K562 (cell line): ENCODE results near the gene HOXA13. TPM values are rescaled to one million over a fixed set of nuclear protein-coding genes. Genes with fewer than 3 reads are reported as not detected.

Source experiments
- ATAC-seq: fragments of 200-7000 bp; cut with Tn5 transposase; 3 replicates; pipeline ENCODE4 v1.9.1; 2020; ENCODE audit warnings: moderate library complexity
- BruUV-seq: library from RNA; stranded (reverse); fragments of 400-500 nt; replicated peaks from 2 replicates; lab custom pipeline; 2021; lab: Mats Ljungman, UMichigan
- CTCF ChIA-PET: fragments of 300-600 bp; formaldehyde crosslinking; extraction: SDS; loops from one replicate; lab custom pipeline; 2021; ENCODE audit warnings: low intra/inter-chr PET ratio; lab: Yijun Ruan, JAX
- POLR2A ChIA-PET: fragments of 300-600, 350-650 bp; sonication (Branson Sonifier 250); formaldehyde crosslinking; extraction: SDS; loops from one replicate; lab custom pipeline; 2021; ENCODE audit warnings: antibody characterized with exemption, inconsistent platforms; lab: Yijun Ruan, JAX
- DNase-seq, 4 experiments: peaks; one replicate each; pipeline versions ENCODE4 v3.0.0 to v3.0.0-alpha.2; 2011 to 2018; ENCODE audit warnings: low spot score in 3 of 4, mixed read lengths in 3 of 4; ENCODE audit errors: extremely low read depth in 1 of 4
- FAIRE-seq: peaks from 2 replicates; lab custom pipeline; 2011; peaks lifted over from hg19 to GRCh38; lab: Jason Lieb, UNC
- H2AFZ ChIP-seq: 2 replicates; pipeline ENCODE4 v1.6.0; 2011; ENCODE audit warnings: low read depth, low read length, control low read depth, inconsistent platforms
- H3K27ac ChIP-seq: fragments of 200-600 bp; 3 replicates; pipeline ENCODE4 v1.8.0; 2011; ENCODE audit warnings: low read depth, mild to moderate bottlenecking, control low read depth, inconsistent platforms, low read length, moderate library complexity, mixed read lengths; ENCODE audit errors: extremely low read depth
- H3K27me3 ChIP-seq, 2 experiments: fragments of 300-600 bp in 1 of 2; 2 replicates in 1 of 2; 3 replicates in 1 of 2; pipeline versions ENCODE4 v1.6.0 to v1.8.0; 2011; ENCODE audit warnings: inconsistent platforms in 2 of 2, low read length in 2 of 2, mild to moderate bottlenecking in 1 of 2, mixed read lengths in 1 of 2, moderate library complexity in 1 of 2; ENCODE audit not compliant: control insufficient read depth in 2 of 2, insufficient read depth in 2 of 2
- H3K36me3 ChIP-seq: fragments of 300-600 bp; 3 replicates; pipeline ENCODE4 v1.8.0; 2011; ENCODE audit warnings: mild to moderate bottlenecking, low read length, inconsistent platforms; ENCODE audit not compliant: control insufficient read depth, insufficient read depth
- H3K4me1 ChIP-seq, 2 experiments: fragments of 200-600 bp in 1 of 2; replicated peaks in 1 of 2; 2 replicates in 1 of 2; 3 replicates in 1 of 2; pipeline versions ENCODE4 v1.5.1 to v1.8.0; 2011; ENCODE audit warnings: inconsistent platforms in 2 of 2, low read length in 2 of 2, mild to moderate bottlenecking in 1 of 2, mixed read lengths in 1 of 2, moderate library complexity in 1 of 2; ENCODE audit not compliant: control insufficient read depth in 2 of 2, insufficient read depth in 2 of 2
- H3K4me2 ChIP-seq: 2 replicates; pipeline ENCODE4 v1.6.1; 2011; ENCODE audit warnings: low read length, control low read depth, inconsistent platforms, mixed read lengths; ENCODE audit not compliant: insufficient read depth
- H3K4me3 ChIP-seq: fragments of 200-600 bp; sonication (generic), shearing (Covaris generic); 2 replicates; pipeline ENCODE4 v1.5.1; 2016; ENCODE audit warnings: control low read depth, inconsistent platforms
- H3K79me2 ChIP-seq: fragments of 200-600 bp; 3 replicates; pipeline ENCODE4 v1.8.0; 2011; ENCODE audit warnings: low read length, inconsistent platforms; ENCODE audit not compliant: control insufficient read depth, insufficient read depth
- H3K9ac ChIP-seq, 2 experiments: 2 replicates each; pipeline versions ENCODE4 v1.6.0 to v1.6.1; 2011; ENCODE audit warnings: low read depth in 2 of 2, low read length in 2 of 2, control low read depth in 1 of 2, inconsistent platforms in 1 of 2, mild to moderate bottlenecking in 1 of 2, mixed read lengths in 1 of 2; ENCODE audit not compliant: insufficient read depth in 1 of 2
- H3K9me1 ChIP-seq: one replicate; pipeline ENCODE4 v1.6.0; 2011; ENCODE audit warnings: inconsistent platforms, mild to moderate bottlenecking, low read length, moderate library complexity; ENCODE audit not compliant: control insufficient read depth, insufficient read depth
- H3K9me3 ChIP-seq: replicated peaks from 2 replicates; pipeline ENCODE4 v1.5.1; 2011; ENCODE audit warnings: low read depth, low read length, inconsistent platforms; ENCODE audit not compliant: control insufficient read depth, insufficient read depth
- H4K20me1 ChIP-seq: replicated peaks from 2 replicates; pipeline ENCODE4 v1.6.1; 2011; ENCODE audit warnings: low read length, inconsistent platforms, mixed read lengths; ENCODE audit not compliant: control insufficient read depth, insufficient read depth
- CAMTA2 ChIP-seq: fragments of 250-450 bp; sonication (Bioruptor Pico); conservative IDR thresholded peaks from 2 replicates; pipeline ENCODE4 v1.5.1; 2022
- EHMT2 ChIP-seq: fragments of 450-650 bp; IDR thresholded peaks from 2 replicates; pipeline ENCODE4 v1.6.1; 2018; ENCODE audit warnings: antibody characterized with exemption
- ETS2 ChIP-seq: IDR thresholded peaks from 2 replicates; pipeline ENCODE4 v1.6.1; 2016; ENCODE audit warnings: borderline replicate concordance, missing genetic modification characterization, mild to moderate bottlenecking, moderate library complexity, missing compliant biosample characterization; ENCODE audit not compliant: poor library complexity, severe bottlenecking
- NCOA6 ChIP-seq: fragments of 450-650 bp; IDR thresholded peaks from 2 replicates; pipeline ENCODE4 v1.6.1; 2017; ENCODE audit warnings: mild to moderate bottlenecking
- RB1 ChIP-seq: fragments of 450-650 bp; IDR thresholded peaks from 2 replicates; pipeline ENCODE4 v1.6.1; 2017; ENCODE audit warnings: low read depth, mild to moderate bottlenecking
- SIX5 ChIP-seq, 2 experiments: IDR thresholded peaks; 2 replicates each; pipeline ENCODE4 v1.6.1; 2011; ENCODE audit warnings: low read length in 2 of 2, borderline replicate concordance in 1 of 2, low read depth in 1 of 2, mild to moderate bottlenecking in 1 of 2, moderate library complexity in 1 of 2; ENCODE audit not compliant: insufficient read depth in 1 of 2
- ZNF23 ChIP-seq: fragments of 250-450 bp; sonication (Bioruptor Pico); IDR thresholded peaks from 2 replicates; pipeline ENCODE4 v1.4.0; 2020; ENCODE audit warnings: mild to moderate bottlenecking
- ZNF384 ChIP-seq: IDR thresholded peaks from 2 replicates; pipeline ENCODE4 v1.6.1; 2012; ENCODE audit warnings: low read depth, low read length, improper control_type of control experiment
- ZNF584 ChIP-seq: fragments of 200-800 bp; sonication (Bioruptor generic); IDR thresholded peaks from 2 replicates; pipeline ENCODE4 v1.6.1; 2016; ENCODE audit warnings: low read depth, mild to moderate bottlenecking, missing genetic modification characterization, missing compliant biosample characterization
- WGBS: fragments of 100-300 bp; shearing (Covaris generic); methylation state at CpG from one replicate; pipeline ENCODE4 v1.1.6; 2016; ENCODE audit warnings: low coverage, mixed read lengths; ENCODE audit not compliant: insufficient coverage; ENCODE audit errors: missing lambda C conversion rate; 5-methylcytosine and 5-hydroxymethylcytosine counted together
- in situ Hi-C: fragments of 300-500 bp; cut with MboI; formaldehyde crosslinking; loops from 4 replicates; pipeline ENCODE4 v1.15.0; 2018; ENCODE audit warnings: inconsistent platforms, mixed read lengths
- intact Hi-C: fragments of 100-400 bp; cut with micrococcal nuclease; formaldehyde crosslinking; loops from 2 replicates; pipeline ENCODE4 v1.14.2; 2022
- polyA plus RNA-seq, 8 experiments: library from polyadenylated mRNA; depleted of rRNA in 4 of 8; stranded (reverse) in 5 of 8; unstranded in 3 of 8; fragments of >200 nt; fragmentation: Nextera tagmentation in 2 of 8; fragmentation: Illumina TruSeq in 1 of 8; extraction: Ambion mirVana in 2 of 8; extraction: Trizol in 1 of 8; gene quantifications; 2 replicates each; pipeline versions ENCODE4 v1.2.1 to v1.2.3, GENCODE V29; 2011 to 2014; ENCODE audit warnings: inconsistent platforms in 1 of 8, missing spikeins in 1 of 8
- total RNA-seq, 7 experiments: library from RNA; depleted of rRNA in 6 of 7; stranded (reverse); fragments of >200 nt in 6 of 7; fragmentation: Illumina TruSeq in 2 of 7; extraction: Trizol in 2 of 7; gene quantifications; 2 replicates each; pipeline versions ENCODE4 v1.2.1 to v1.2.3, GENCODE V29; 2011 to 2021; ENCODE audit warnings: low replicate concordance in 1 of 7
- TF ChIP-seq, protein P1 (sequence below): fragments of 250-450 bp; sonication (Bioruptor Pico); IDR thresholded peaks from 2 replicates; pipeline ENCODE4 v1.4.0; 2020; ENCODE audit warnings: borderline replicate concordance
- TF ChIP-seq, protein P2 (sequence below): sonication (generic); formaldehyde crosslinking; IDR thresholded peaks from 2 replicates; pipeline ENCODE4 v1.8.1; 2022; ENCODE audit warnings: missing genetic modification reagents
- TF ChIP-seq, protein P3 (sequence below): fragments of 250-450 bp; sonication (Bioruptor Pico); IDR thresholded peaks from 2 replicates; pipeline ENCODE4 v1.8.0; 2021; ENCODE audit warnings: moderate library complexity, mild to moderate bottlenecking, inconsistent platforms

Gene HOXA13
- total and polyA plus RNA-seq, 9 of the 15 experiments (the other 6 are each of a cell fraction or from before 2014, with no cell fraction given): not detected

DNA sequence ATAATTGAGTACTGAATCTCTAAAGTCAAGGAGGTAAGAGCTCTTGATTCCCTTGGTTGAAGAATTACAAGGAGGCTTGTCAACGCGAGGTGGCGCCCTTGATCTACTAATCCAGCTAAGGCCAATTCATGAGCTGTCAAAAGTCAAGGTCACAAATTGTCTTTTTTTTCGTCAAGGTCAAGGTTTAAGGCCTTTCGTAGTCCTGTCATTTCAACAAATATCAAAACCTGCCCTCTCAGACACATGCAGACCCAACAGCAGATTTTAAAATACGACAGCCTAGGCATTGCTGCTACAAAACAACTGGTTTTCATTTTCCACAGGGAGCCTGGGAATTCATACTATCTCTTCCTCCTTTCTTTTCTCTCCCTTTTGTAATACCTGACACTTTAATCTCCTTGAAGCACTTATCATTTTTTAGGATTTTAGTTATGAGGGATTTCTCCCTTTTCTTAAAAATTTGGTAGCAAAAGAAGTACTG lies 3.6 kb downstream of the HOXA13 start (continued):
- TF ChIP-seq, protein P1, sequence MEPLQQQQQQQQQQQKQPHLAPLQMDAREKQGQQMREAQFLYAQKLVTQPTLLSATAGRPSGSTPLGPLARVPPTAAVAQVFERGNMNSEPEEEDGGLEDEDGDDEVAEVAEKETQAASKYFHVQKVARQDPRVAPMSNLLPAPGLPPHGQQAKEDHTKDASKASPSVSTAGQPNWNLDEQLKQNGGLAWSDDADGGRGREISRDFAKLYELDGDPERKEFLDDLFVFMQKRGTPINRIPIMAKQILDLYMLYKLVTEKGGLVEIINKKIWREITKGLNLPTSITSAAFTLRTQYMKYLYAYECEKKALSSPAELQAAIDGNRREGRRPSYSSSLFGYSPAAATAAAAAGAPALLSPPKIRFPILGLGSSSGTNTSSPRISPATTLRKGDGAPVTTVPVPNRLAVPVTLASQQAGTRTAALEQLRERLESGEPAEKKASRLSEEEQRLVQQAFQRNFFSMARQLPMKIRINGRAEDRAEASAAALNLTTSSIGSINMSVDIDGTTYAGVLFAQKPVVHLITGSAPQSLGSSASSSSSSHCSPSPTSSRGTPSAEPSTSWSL (CRISPR knock-in tag): no peak
- TF ChIP-seq ZNF23 (CRISPR knock-in tag): no peak
- TF ChIP-seq RB1: peak; percentile 32; the same call in 1 of the 2 replicates
- TF ChIP-seq SIX5 (IDR thresholded peaks at IDR 0.05; ENCODE audit: borderline replicate concordance in 1 of 2, insufficient read depth in 1 of 2, low read depth in 1 of 2, low read length in 2 of 2): no peak
- TF ChIP-seq ZNF384: 0 out of 2 replicates have a peak, but pooled peaks have one; percentile 41
- no peak for TF ChIP-seq ETS2 (tag)
- TF ChIP-seq, all 486 proteins: peak for 14

DNA sequence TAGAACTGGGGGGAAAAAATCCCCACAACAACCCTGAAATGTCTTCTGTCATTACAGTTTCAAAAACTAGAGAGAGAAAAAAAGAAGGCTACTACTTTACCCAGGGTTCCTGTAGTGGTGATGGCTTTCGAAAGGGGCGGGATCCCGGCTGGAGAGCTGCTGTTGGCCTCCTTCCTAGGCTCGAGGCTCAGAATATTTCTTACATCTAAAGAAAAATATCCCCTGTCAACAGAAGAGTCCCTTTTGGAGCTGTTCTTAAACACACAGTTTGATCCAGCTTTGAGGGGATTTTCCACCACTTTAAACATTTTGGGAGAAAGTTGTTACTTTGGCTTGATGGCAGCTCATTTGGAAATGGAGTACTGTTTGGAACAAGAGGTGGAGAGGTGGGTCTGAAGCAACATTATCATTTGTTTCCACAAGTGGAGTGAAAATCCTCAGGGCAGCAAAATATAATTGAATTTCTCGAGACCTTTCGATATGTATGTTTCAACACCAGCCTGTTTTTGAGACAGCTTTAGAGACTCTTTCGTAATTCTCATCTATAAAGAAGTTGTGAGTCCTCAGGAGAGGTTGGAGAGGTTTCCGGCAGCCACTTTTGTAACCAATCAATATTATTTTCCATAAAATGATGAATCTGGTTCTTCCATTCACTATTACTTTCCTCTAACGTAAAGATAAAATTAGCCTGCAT lies 5.1 kb downstream of the HOXA13 start:
- no peak overlapping the region for H3K4me3 ChIP-seq
- H2AFZ ChIP-seq: no peak overlapping the region
- no peak overlapping the region for H3K27ac ChIP-seq
- ChIA-PET CTCF (interaction anchor here (1.3 kb wide), 1 partner anchor 826 kb away, joined by 3 read pairs; no protein-coding TSS in a partner anchor), POLR2A (interaction anchor here (0.6 kb wide), 1 partner anchor 1018 kb away, joined by 4 read pairs; no protein-coding TSS in a partner anchor)
- in situ Hi-C loops: no loop called here
- no peaks in the 10 kb centered on the region for H3K9me1 ChIP-seq
- TF ChIP-seq NCOA6 (no peak), EHMT2 (no peak), CAMTA2 (CRISPR knock-in tag) (no peak), ZNF584 (CRISPR knock-in tag) (no peak)
- TF ChIP-seq, protein P2, sequence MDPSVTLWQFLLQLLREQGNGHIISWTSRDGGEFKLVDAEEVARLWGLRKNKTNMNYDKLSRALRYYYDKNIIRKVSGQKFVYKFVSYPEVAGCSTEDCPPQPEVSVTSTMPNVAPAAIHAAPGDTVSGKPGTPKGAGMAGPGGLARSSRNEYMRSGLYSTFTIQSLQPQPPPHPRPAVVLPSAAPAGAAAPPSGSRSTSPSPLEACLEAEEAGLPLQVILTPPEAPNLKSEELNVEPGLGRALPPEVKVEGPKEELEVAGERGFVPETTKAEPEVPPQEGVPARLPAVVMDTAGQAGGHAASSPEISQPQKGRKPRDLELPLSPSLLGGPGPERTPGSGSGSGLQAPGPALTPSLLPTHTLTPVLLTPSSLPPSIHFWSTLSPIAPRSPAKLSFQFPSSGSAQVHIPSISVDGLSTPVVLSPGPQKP: no peak
- TF ChIP-seq, protein P3, sequence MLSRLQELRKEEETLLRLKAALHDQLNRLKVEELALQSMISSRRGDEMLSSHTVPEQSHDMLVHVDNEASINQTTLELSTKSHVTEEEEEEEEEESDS (CRISPR knock-in tag): no peak
- peaks cover 15 to 45% of the 10 kb centered on the region in 2 experiments; a peak in 4 of 5 replicates for H3K27me3 ChIP-seq
- H3K4me1 ChIP-seq: peaks cover 0 to 14% of the 10 kb centered on the region in 2 experiments; a peak in 1 of 5 replicates
- 3% methylated on average over 9 of the region's 9 CpGs for WGBS
- no peak overlapping the region for H3K9ac ChIP-seq
- ATAC-seq (no peak), FAIRE-seq (no peak), DNase-seq (no peak)
- no peaks in the 10 kb centered on the region for H3K79me2 ChIP-seq
- BruUV-seq: no TSS peak
- no peaks in the 10 kb centered on the region for H4K20me1 ChIP-seq
- intact Hi-C loops: loop anchor here (5.0 kb wide), 2 partner anchors 382 to 577 kb away; no protein-coding TSS in a partner anchor
- no peaks in the 10 kb centered on the region for H3K36me3 ChIP-seq
- H3K4me2 ChIP-seq: no peak overlapping the region
- no peaks in the 10 kb centered on the region for H3K9me3 ChIP-seq
